GM12873 (cell line): Measurements from ENCODE around the gene MOGAT1.

Experiments
- CTCF ChIP-seq: IDR thresholded peaks from 2 replicates; pipeline ENCODE4 v1.5.1; 2012; ENCODE audit warnings: low read depth, mild to moderate bottlenecking, moderate library complexity, low read length, control low read depth; ENCODE audit not compliant: insufficient read depth; ENCODE audit errors: missing control alignments

The MOGAT1 gene

DNA sequence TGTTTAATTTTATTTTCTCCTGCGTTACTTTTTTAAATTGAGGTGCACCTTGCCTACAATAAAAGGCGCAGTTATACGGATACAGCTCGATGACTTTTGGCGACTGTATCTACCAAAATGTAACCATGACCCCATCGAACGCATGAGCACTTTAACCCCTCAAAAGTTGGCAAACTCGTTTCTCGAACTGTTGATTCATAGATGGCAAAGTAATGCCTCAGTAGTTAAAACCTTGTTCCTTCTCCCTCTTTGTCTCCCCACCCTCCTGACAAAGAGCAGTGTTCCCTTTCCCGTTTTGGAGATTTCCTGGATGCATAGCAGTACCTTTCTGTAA is 577 bp downstream of the MOGAT1 start:
- TF ChIP-seq CTCF: no peak

GRCh38 chr2:222673273-222673672 is 1.8 kb downstream of the MOGAT1 start:
- no peak for TF ChIP-seq CTCF

- no peak for TF ChIP-seq CTCF
These were observed 2.4 kb downstream of the MOGAT1 start for GRCh38 chr2:222673883-222674282.

- no peak for TF ChIP-seq CTCF
These were observed 6.5 kb downstream of the MOGAT1 start for GRCh38 chr2:222677981-222678380.

DNA sequence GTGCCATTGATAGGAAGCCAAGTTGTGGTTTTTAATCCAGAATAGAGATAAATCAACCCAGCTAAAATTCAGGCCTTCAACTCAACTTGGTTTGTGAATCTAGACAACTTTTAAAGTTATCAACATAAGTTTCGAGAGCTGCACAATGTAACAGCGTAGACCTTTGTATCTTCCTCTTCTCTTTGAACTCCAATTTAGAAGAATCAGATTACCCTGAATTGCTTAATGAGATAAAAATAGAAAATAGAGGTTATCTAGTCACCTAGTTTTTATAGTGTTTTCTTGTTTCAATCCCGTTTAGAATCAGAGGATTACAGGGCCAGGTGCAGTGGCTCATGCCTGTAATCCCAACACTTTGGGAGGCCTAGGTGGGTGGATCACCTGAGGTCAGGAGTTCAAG is 12.3 kb downstream of the MOGAT1 start:
- TF ChIP-seq CTCF: no peak

DNA sequence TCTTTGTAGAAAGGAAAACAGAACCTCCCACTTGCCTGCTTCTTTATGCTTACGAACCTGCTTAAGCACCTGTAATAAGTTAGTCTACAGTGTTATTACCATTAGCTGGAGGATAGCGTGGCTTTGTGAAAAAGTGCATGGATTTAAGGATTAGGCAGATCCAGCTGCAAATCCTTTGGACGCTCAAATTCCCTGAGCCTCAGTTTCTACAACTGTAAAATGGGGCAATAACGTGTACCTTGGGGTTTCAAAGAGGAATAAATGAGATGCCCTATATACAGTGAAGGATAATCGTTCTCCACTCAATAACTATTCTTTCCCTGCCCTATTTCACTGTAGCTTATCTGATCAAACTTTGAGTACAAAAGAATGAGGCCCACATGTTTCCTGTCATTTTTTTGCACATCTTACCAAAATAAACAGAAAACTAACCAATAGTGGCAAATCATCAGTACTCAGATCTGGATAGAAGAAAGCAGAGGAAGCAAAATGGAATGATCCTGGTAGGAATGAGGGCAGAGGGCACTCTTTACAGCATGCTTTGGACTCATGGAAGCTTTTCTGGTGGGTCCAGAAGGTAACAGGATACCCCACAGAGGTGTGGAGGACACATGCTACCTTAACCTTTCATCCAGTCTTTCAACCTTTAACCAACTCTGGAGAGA is 14.8 kb downstream of the MOGAT1 start:
- no peak for TF ChIP-seq CTCF

GRCh38 chr2:222688917-222689316 is 17.5 kb downstream of the MOGAT1 start:
- no peak for TF ChIP-seq CTCF
